Lung (tissue), 12 donors: Measurements from ENCODE around the gene AP1AR. TPM values are rescaled to one million over a fixed set of nuclear protein-coding genes. Genes with fewer than 3 reads are reported as not detected.
A peak's percentile ranks its signal among the peaks of the same experiment; 100 is the strongest.

Experiments used
- ATAC-seq: fragments of 200-7000 bp; cut with Tn5 transposase; one replicate; pipeline ENCODE4 v1.9.1; 2020; ENCODE audit warnings: moderate number of reproducible peaks; ENCODE audit not compliant: insufficient read depth, low FRiP score
- DNase-seq, 3 donors: peaks; one replicate each; pipeline ENCODE4 v3.0.0-alpha.2; 2013 to 2017
- H3K27ac ChIP-seq, 2 donors: one replicate each; pipeline ENCODE4 v1.5.1; 2013; ENCODE audit warnings: mild to moderate bottlenecking in 2 of 2, moderate library complexity in 2 of 2, control low read depth in 1 of 2, inconsistent platforms in 1 of 2, low read depth in 1 of 2, low read length in 1 of 2
- H3K27me3 ChIP-seq, 3 donors: one replicate each; pipeline ENCODE4 v1.5.1; 2013; ENCODE audit warnings: low read length in 2 of 3; ENCODE audit not compliant: control insufficient read depth in 3 of 3, insufficient read depth in 3 of 3
- H3K36me3 ChIP-seq, 4 donors: one replicate each; pipeline ENCODE4 v1.5.1; 2013; ENCODE audit warnings: low read length in 4 of 4, mild to moderate bottlenecking in 1 of 4, moderate library complexity in 1 of 4; ENCODE audit not compliant: control insufficient read depth in 4 of 4, insufficient read depth in 4 of 4
- H3K4me1 ChIP-seq, 5 donors: one replicate each; pipeline ENCODE4 v1.5.1; 2013; ENCODE audit warnings: low read length in 5 of 5, mild to moderate bottlenecking in 2 of 5, moderate library complexity in 1 of 5; ENCODE audit not compliant: control insufficient read depth in 5 of 5, insufficient read depth in 5 of 5
- H3K4me3 ChIP-seq: one replicate; pipeline ENCODE4 v1.5.1; 2013; ENCODE audit warnings: mild to moderate bottlenecking, control low read depth, moderate library complexity
- H3K9ac ChIP-seq, 2 donors: one replicate each; pipeline ENCODE4 v1.5.1; 2013; ENCODE audit warnings: low read length in 2 of 2, control low read depth in 1 of 2; ENCODE audit not compliant: insufficient read depth in 1 of 2
- H3K9me3 ChIP-seq, 4 donors: one replicate each; pipeline ENCODE4 v1.5.1; 2013; ENCODE audit warnings: low read length in 3 of 4, mild to moderate bottlenecking in 1 of 4, moderate library complexity in 1 of 4; ENCODE audit not compliant: control insufficient read depth in 4 of 4, insufficient read depth in 3 of 4
- CTCF ChIP-seq: IDR thresholded peaks from 2 replicates; pipeline ENCODE4 v1.5.1; 2012; ENCODE audit warnings: mild to moderate bottlenecking; ENCODE audit errors: control extremely low read depth, extremely low read depth
- WGBS, 2 donors: extraction: QIAGEN DNeasy Blood & Tissue Kit; methylation state at CpG; one replicate each; pipeline ENCODE4 v1.1.7; 2013; 5-methylcytosine and 5-hydroxymethylcytosine counted together
- polyA plus RNA-seq, 2 donors: library from polyadenylated mRNA; stranded (reverse); fragments of 200-250 nt; gene quantifications; one replicate each; pipeline ENCODE4 v1.2.1, GENCODE V29; 2013
- total RNA-seq, 2 donors: library from RNA; depleted of rRNA in 1 of 2; stranded (reverse); fragments of >200 nt in 1 of 2; gene quantifications; one replicate each; pipeline ENCODE4 v1.2.1, GENCODE V29; 2014 to 2021
- donor health status: control.
- donor health status: control.
- donor health status: Bipolar disorder and iron deficiency.
- donor health status: healthy.
- donor health status: DM: yes; HTN: yes; CAD: no.

The AP1AR gene
- total and polyA plus RNA-seq, 4 donors, result 12.8 to 25.7 (median 19.2) TPM

- H3K4me3 ChIP-seq, result no peak overlapping the region
- TF ChIP-seq CTCF, result no peak
- no peak overlapping the region for H3K27ac ChIP-seq
- ATAC-seq (no peak), DNase-seq (no peak)
- 88 to 92% methylated on average over 3 of the region's 3 CpGs for WGBS, 2 donors
- peaks cover 0 to 5% (median 3%) of the 10 kb centered on the region in 5 donors for H3K4me1 ChIP-seq
- H3K9ac ChIP-seq, result no peak overlapping the region
- no peaks in the 10 kb centered on the region for H3K27me3 ChIP-seq
- no peaks in the 10 kb centered on the region for H3K9me3 ChIP-seq
- H3K36me3 ChIP-seq, result no peaks in the 10 kb centered on the region
Observed at GRCh38 chr4:112290341-112290740, 58.8 kb downstream of the AP1AR start.

- H3K27me3 ChIP-seq, result no peaks in the 10 kb centered on the region
- 4% methylated on average over 4 of the region's 4 CpGs for WGBS, 2 donors
- H3K4me1 ChIP-seq, result peaks cover 0 to 11% (median 0%) of the 10 kb centered on the region in 5 donors
- peak within 1 kb of the TSS in 1 of 2 donors; percentile 29 for H3K27ac ChIP-seq
- DNase-seq (peak; percentile 30 to 96 (median 95)), ATAC-seq (peak; percentile 93)
- peak within 1 kb of the TSS; percentile 13 to 81 for H3K9ac ChIP-seq
- H3K36me3 ChIP-seq, result no peaks in the 10 kb centered on the region
- TF ChIP-seq CTCF, result no peak
- H3K4me3 ChIP-seq, result no peak within 1 kb of the TSS
- no peaks in the 10 kb centered on the region for H3K9me3 ChIP-seq
Observed at GRCh38 chr4:112296949-112297880, 65.6 kb downstream of the AP1AR start, which contains the start of gene ALPK1. Gene ALPK1 (plus strand): TSS chr4:112297369.

GRCh38 chr4:112299721-112300120, 68.1 kb downstream of the AP1AR start:
- Histone ChIP-seq H3K9me3 (no peaks in the 10 kb centered on the region), H3K27ac (no peak overlapping the region), H3K27me3 (no peaks in the 10 kb centered on the region), H3K4me3 (no peak overlapping the region), H3K4me1 (peaks cover 0 to 11% (median 0%) of the 10 kb centered on the region in 5 donors), H3K9ac (no peak overlapping the region), H3K36me3 (peaks cover 0 to 2% (median 0%) of the 10 kb centered on the region in 4 donors)
- ATAC-seq, result no peak
- 82 to 83% methylated on average over 4 of the region's 4 CpGs for WGBS, 2 donors
- no peak for TF ChIP-seq CTCF
- no peak for DNase-seq
